Brain microvascular endothelial cell (primary cell): ENCODE data around the gene TMEM25.
"Not testable (repeated sequence)": the region's sequence is repeated elsewhere in the genome, so short reads cannot be mapped to it uniquely, and the experiment has no call there.

Experiments
- DNase-seq: peaks from one replicate; pipeline ENCODE4 v3.0.0-alpha.2; 2020
- H3K27ac ChIP-seq: fragments of 250-450 bp; sonication (Bioruptor Pico); 2 replicates; pipeline ENCODE4 v1.5.1; 2020; ENCODE audit warnings: mild to moderate bottlenecking, moderate library complexity
- H3K27me3 ChIP-seq: fragments of 250-450 bp; sonication (Bioruptor Pico); replicated peaks from 2 replicates; pipeline ENCODE4 v1.5.1; 2020; ENCODE audit warnings: mild to moderate bottlenecking
- H3K36me3 ChIP-seq: fragments of 250-450 bp; sonication (Bioruptor Pico); replicated peaks from 2 replicates; pipeline ENCODE4 v1.5.1; 2020; ENCODE audit warnings: mild to moderate bottlenecking
- H3K4me3 ChIP-seq: 2 replicates; pipeline ENCODE4 v1.5.1; 2011; ENCODE audit warnings: low read depth, mild to moderate bottlenecking, control low read depth, low read length, moderate library complexity
- in situ Hi-C: cut with HindIII; loops from 2 replicates; pipeline ENCODE4 v1.10.0; 2017; ENCODE audit warnings: low sequenced_read_pairs, low pct_ligation_motif_present
- TF ChIP-seq, protein P1 (sequence below): IDR thresholded peaks from 2 replicates; pipeline ENCODE4 v1.5.1; 2011; ENCODE audit warnings: low read depth, mild to moderate bottlenecking, moderate library complexity, low read length, control low read depth, inconsistent platforms; ENCODE audit errors: missing control alignments

TMEM25 gene

GRCh38 chr11:118565051-118565450, 34.1 kb downstream of the TMEM25 start:
- no peak for DNase-seq

DNA sequence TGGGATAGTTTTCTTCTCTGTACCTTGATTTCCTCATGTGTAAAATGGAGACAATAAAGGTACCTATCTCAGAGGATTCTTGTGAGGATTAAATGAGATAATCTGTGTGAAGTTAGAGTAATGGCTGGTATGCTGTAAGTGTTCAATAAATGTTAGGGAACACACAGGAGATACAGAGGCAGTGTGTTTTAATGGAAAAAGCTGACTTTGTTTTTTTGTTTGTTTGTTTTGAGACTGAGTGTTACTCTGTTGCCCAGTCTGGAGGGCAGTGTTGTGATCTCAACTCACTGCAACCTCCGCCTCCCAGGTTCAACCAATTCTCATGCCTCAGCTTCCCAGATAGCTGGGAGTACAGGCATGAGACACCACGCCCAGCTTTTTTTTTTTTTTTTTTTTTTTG, 38.7 kb downstream of the TMEM25 start:
- in situ Hi-C loops = no loop called here

More at GRCh38 chr11:118565051-118565450, 34.1 kb downstream of the TMEM25 start:
- in situ Hi-C loops = no loop called here
- no peak overlapping the region for H3K27ac ChIP-seq
- H3K4me3 ChIP-seq = peak overlapping the region; percentile 67
- H3K27me3 ChIP-seq = no peaks in the 10 kb centered on the region
- TF ChIP-seq, protein P1, sequence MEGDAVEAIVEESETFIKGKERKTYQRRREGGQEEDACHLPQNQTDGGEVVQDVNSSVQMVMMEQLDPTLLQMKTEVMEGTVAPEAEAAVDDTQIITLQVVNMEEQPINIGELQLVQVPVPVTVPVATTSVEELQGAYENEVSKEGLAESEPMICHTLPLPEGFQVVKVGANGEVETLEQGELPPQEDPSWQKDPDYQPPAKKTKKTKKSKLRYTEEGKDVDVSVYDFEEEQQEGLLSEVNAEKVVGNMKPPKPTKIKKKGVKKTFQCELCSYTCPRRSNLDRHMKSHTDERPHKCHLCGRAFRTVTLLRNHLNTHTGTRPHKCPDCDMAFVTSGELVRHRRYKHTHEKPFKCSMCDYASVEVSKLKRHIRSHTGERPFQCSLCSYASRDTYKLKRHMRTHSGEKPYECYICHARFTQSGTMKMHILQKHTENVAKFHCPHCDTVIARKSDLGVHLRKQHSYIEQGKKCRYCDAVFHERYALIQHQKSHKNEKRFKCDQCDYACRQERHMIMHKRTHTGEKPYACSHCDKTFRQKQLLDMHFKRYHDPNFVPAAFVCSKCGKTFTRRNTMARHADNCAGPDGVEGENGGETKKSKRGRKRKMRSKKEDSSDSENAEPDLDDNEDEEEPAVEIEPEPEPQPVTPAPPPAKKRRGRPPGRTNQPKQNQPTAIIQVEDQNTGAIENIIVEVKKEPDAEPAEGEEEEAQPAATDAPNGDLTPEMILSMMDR = no peak
- no peaks in the 10 kb centered on the region for H3K36me3 ChIP-seq

GRCh38 chr11:118570787-118571186, 39.8 kb downstream of the TMEM25 start:
- Histone ChIP-seq H3K27ac (no peak overlapping the region), H3K27me3 (no peaks in the 10 kb centered on the region), H3K36me3 (peaks cover 9% of the 10 kb centered on the region), H3K4me3 (no peak overlapping the region)
- TF ChIP-seq, protein P1 = no peak
- in situ Hi-C loops = no loop called here
- DNase-seq = no peak

More for the DNA sequence above, 38.7 kb downstream of the TMEM25 start:
- Histone ChIP-seq H3K4me3 (no peak overlapping the region), H3K36me3 (peaks cover 9% of the 10 kb centered on the region), H3K27ac (no peak overlapping the region), H3K27me3 (no peaks in the 10 kb centered on the region)
- no peak for DNase-seq
- TF ChIP-seq, protein P1 = no peak

DNA sequence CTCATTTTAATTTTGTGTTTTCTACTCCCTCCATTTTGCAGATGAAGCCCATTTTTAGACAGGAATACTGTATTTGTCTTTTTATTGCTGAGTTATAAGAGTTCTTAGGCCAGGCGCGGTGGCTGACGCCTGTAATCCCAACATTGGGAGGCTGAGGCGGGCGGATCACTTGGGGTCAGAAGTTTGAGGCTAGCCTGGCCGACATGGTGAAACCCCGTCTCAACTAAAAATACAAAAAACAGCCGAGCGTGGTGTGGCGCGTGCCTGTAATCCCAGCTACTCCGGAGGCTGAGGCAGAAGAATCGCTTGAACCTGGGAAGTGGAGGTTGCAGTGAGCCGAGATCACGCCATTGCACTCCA, 40.7 kb downstream of the TMEM25 start:
- H3K27me3 ChIP-seq, in situ Hi-C loops: not testable (repeated sequence)
- DNase-seq = peak; percentile 27

DNA sequence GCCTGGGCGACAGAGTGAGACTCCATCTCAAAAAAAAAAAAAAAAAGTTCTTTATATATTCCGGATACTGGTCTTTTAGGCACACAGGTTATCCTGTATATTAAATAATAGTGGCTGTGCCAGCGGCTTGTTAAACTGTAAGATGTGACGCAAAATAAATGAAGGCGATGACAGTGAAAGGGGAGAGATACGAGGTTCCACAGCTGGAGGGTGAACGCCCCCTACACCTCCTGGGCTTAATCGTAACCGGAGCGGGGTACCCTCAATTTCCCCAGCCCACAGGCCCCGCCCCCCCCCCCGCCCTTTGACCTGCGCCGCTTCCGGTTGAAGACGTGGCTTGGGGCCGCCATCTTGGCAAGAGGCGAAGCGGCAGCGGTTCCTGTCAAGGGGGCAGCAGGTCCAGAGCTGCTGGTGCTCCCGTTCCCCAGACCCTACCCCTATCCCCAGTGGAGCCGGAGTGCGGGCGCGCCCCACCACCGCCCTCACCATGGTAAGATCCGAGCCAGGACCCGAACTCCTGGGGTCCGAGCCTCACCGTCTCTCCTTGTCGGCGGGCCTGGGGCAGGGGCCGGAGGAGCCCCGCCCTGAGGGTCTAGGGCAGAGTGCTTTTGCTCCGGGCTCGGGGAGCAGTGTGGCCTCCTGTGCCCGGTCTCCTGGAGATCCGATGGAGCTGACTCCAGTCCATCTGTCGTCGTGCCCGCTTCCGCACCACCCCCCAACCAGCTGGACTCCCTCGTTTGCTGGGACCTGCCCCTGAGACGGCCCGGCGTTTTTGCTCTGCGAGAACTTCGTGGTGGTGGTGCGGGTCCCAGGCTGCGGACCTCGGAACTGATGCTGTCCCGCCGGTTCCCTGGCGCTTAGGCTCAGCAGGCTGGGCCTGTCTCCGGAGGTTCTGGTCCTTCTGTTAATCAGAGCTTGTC, 41.3 kb downstream of the TMEM25 start, which contains the start of gene ARCN1:
TSS of gene ARCN1 (plus strand) at position 349 of the 920 bp plus-strand sequence. CDS start at position 488, 139 bp downstream.
- H3K36me3 ChIP-seq = peaks cover 9% of the 10 kb centered on the region
- peak within 1 kb of the TSS; percentile 98 for H3K27ac ChIP-seq
- TF ChIP-seq, protein P1 = peak; percentile 3
- in situ Hi-C loops = no loop called here
- no peaks in the 10 kb centered on the region for H3K27me3 ChIP-seq
- peak within 1 kb of the TSS; percentile 97 for H3K4me3 ChIP-seq
- DNase-seq = peak; percentile 44

More for the DNA sequence above, 40.7 kb downstream of the TMEM25 start:
- Histone ChIP-seq H3K27ac (peak overlapping the region; percentile 98), H3K4me3 (peak overlapping the region; percentile 97)
- not testable (repeated sequence) for H3K36me3 ChIP-seq

GRCh38 chr11:118572981-118573550, 42.1 kb downstream of the TMEM25 start:
- H3K27me3 ChIP-seq = no peaks in the 10 kb centered on the region
- peak overlapping the region; percentile 97 for H3K4me3 ChIP-seq
- in situ Hi-C loops = no loop called here
- DNase-seq = peak; percentile 62
- TF ChIP-seq, protein P1 = no peak
- H3K36me3 ChIP-seq = peaks cover 9% of the 10 kb centered on the region
- peak overlapping the region; percentile 98 for H3K27ac ChIP-seq
